Neural progenitor cell (in vitro differentiated cells): ENCODE results near the gene INPP4B. TPM values are rescaled to one million over a fixed set of nuclear protein-coding genes. Genes with fewer than 3 reads are reported as not detected.

Source experiments
- DNase-seq: peaks from one replicate; pipeline ENCODE4 v3.0.0-alpha.2; 2016; ENCODE audit warnings: low spot score
- H2AFZ ChIP-seq: fragments of 200-600 bp; sonication (generic); replicated peaks from 2 replicates; pipeline ENCODE4 v1.6.1; 2016; ENCODE audit warnings: antibody characterized with exemption
- H3F3A ChIP-seq: fragments of 200-600 bp; sonication (generic); 2 replicates; pipeline ENCODE4 v1.6.1; 2016; ENCODE audit warnings: antibody characterized with exemption, low read depth
- H3K27ac ChIP-seq: fragments of 200-600 bp; sonication (generic); 2 replicates; pipeline ENCODE4 v1.5.1; 2016; ENCODE audit warnings: mild to moderate bottlenecking
- H3K27me3 ChIP-seq: fragments of 200-600 bp; sonication (generic); 2 replicates; pipeline ENCODE4 v1.6.1; 2016; ENCODE audit warnings: mild to moderate bottlenecking, moderate library complexity
- H3K36me3 ChIP-seq: fragments of 200-600 bp; sonication (generic); 2 replicates; pipeline ENCODE4 v1.5.1; 2016
- H3K4me1 ChIP-seq: fragments of 200-600 bp; sonication (generic); 2 replicates; pipeline ENCODE4 v1.6.1; 2016; ENCODE audit warnings: mixed run types
- H3K4me2 ChIP-seq: fragments of 200-600 bp; sonication (generic); 2 replicates; pipeline ENCODE4 v1.6.1; 2016
- H3K4me3 ChIP-seq: fragments of 200-600 bp; sonication (generic); 2 replicates; pipeline ENCODE4 v1.5.1; 2016
- H3K79me2 ChIP-seq: fragments of 200-600 bp; sonication (generic); 2 replicates; pipeline ENCODE4 v1.6.1; 2016; ENCODE audit warnings: low read depth
- H3K9ac ChIP-seq: fragments of 200-600 bp; sonication (generic); 2 replicates; pipeline ENCODE4 v1.6.1; 2016
- H3K9me3 ChIP-seq: fragments of 200-600 bp; sonication (generic); 2 replicates; pipeline ENCODE4 v1.5.1; 2016; ENCODE audit warnings: low read depth
- H4K20me1 ChIP-seq: fragments of 200-600 bp; sonication (generic); 2 replicates; pipeline ENCODE4 v1.6.1; 2016; ENCODE audit warnings: low read depth
- H3K27ac Mint-ChIP-seq: 3 replicates; pipeline ENCODE4 v1.8.0; 2021; ENCODE audit warnings: mixed read lengths
- H3K27me3 Mint-ChIP-seq: 2 replicates; pipeline ENCODE4 v1.8.0; 2022; ENCODE audit warnings: low read depth, mild to moderate bottlenecking, inconsistent platforms, moderate library complexity, mixed read lengths; ENCODE audit not compliant: insufficient read depth
- H3K36me3 Mint-ChIP-seq: 3 replicates; pipeline ENCODE4 v1.8.0; 2021; ENCODE audit warnings: mixed read lengths
- H3K4me1 Mint-ChIP-seq: 3 replicates; pipeline ENCODE4 v1.8.0; 2021; ENCODE audit warnings: mixed read lengths
- H3K4me3 Mint-ChIP-seq: 3 replicates; pipeline ENCODE4 v1.8.0; 2021; ENCODE audit warnings: mild to moderate bottlenecking, moderate library complexity, mixed read lengths
- H3K9me3 Mint-ChIP-seq: 3 replicates; pipeline ENCODE4 v1.8.0; 2020; ENCODE audit warnings: mixed read lengths
- EZH2 ChIP-seq: fragments of 200-600 bp; sonication (generic); IDR thresholded peaks from 2 replicates; pipeline ENCODE4 v1.6.1; 2017; ENCODE audit warnings: antibody characterized with exemption, mild to moderate bottlenecking, moderate library complexity
- EZH2phosphoT487 ChIP-seq: fragments of 200-600 bp; sonication (generic); IDR thresholded peaks from 2 replicates; pipeline ENCODE4 v1.6.1; 2017; ENCODE audit warnings: antibody characterized with exemption
- total RNA-seq: library from RNA; depleted of rRNA; stranded (reverse); fragments of >200 nt; gene quantifications from 2 replicates; pipeline ENCODE4 v1.2.3, GENCODE V29; 2015; ENCODE audit warnings: low replicate concordance
- TF ChIP-seq, protein P1 (sequence below): fragments of 200-600 bp; sonication (generic); IDR thresholded peaks from 2 replicates; pipeline ENCODE4 v1.5.1; 2017; ENCODE audit warnings: antibody characterized with exemption, mild to moderate bottlenecking

The INPP4B gene
- total RNA-seq, 1 donor from 2014 or later, result 1.3 TPM

DNA sequence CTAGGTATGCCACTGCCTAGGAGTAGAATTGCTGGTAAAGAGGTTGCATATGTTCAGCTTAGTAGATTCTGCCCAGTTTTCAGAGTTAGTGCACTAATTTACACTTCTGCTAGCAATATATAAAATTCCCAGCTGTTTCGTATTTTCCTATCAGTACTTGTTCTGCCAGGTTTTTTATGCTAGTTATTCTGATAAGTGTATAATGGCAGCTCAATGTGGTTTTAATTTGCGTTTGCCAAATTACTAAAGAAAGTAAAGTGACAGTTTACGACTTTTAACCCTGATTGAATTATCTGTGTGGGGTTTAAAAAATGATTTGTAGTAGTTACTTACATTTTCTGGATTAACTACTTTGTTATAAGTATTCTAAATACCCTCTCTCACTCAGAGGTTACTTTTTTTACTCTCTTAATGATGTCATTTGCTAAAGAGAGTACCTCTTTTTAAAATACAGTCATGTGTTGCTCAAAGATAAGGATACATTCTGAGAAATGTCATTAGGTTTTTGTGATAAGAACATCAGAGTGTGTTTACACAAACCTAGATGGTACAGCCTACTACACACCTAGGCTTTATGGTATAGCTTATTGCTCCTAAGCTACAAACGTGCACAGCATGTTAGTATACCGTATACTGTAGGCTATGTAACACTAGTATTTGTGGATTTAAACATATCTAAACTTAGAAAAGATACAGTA, 846.5 kb downstream of the INPP4B start:
- DNase-seq, result no peak
- H3K9ac ChIP-seq, result no peak overlapping the region
- peaks cover 7% of the 10 kb centered on the region for H3K9me3 ChIP-seq
- no peaks in the 10 kb centered on the region for H3K36me3 ChIP-seq
- H3K9me3 Mint-ChIP-seq, result no peaks in the 10 kb centered on the region
- H3K27me3 Mint-ChIP-seq, result peaks cover 2% of the 10 kb centered on the region
- H3K4me1 ChIP-seq, result no peaks in the 10 kb centered on the region
- no peak overlapping the region for H2AFZ ChIP-seq
- no peak overlapping the region for H3K27ac ChIP-seq
- H3F3A ChIP-seq, result no peaks in the 10 kb centered on the region
- H3K27ac Mint-ChIP-seq, result no peak overlapping the region
- H3K4me2 ChIP-seq, result no peak overlapping the region
- H3K4me1 Mint-ChIP-seq, result no peaks in the 10 kb centered on the region
- no peaks in the 10 kb centered on the region for H3K36me3 Mint-ChIP-seq
- H3K4me3 ChIP-seq, result no peak overlapping the region
- H3K79me2 ChIP-seq, result no peaks in the 10 kb centered on the region
- H3K27me3 ChIP-seq, result no peaks in the 10 kb centered on the region
- no peak for TF ChIP-seq EZH2
- TF ChIP-seq, protein P1, sequence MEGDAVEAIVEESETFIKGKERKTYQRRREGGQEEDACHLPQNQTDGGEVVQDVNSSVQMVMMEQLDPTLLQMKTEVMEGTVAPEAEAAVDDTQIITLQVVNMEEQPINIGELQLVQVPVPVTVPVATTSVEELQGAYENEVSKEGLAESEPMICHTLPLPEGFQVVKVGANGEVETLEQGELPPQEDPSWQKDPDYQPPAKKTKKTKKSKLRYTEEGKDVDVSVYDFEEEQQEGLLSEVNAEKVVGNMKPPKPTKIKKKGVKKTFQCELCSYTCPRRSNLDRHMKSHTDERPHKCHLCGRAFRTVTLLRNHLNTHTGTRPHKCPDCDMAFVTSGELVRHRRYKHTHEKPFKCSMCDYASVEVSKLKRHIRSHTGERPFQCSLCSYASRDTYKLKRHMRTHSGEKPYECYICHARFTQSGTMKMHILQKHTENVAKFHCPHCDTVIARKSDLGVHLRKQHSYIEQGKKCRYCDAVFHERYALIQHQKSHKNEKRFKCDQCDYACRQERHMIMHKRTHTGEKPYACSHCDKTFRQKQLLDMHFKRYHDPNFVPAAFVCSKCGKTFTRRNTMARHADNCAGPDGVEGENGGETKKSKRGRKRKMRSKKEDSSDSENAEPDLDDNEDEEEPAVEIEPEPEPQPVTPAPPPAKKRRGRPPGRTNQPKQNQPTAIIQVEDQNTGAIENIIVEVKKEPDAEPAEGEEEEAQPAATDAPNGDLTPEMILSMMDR, result no peak
- no peak for TF ChIP-seq EZH2phosphoT487
- H3K4me3 Mint-ChIP-seq, result no peak overlapping the region
- H4K20me1 ChIP-seq, result no peaks in the 10 kb centered on the region

DNA sequence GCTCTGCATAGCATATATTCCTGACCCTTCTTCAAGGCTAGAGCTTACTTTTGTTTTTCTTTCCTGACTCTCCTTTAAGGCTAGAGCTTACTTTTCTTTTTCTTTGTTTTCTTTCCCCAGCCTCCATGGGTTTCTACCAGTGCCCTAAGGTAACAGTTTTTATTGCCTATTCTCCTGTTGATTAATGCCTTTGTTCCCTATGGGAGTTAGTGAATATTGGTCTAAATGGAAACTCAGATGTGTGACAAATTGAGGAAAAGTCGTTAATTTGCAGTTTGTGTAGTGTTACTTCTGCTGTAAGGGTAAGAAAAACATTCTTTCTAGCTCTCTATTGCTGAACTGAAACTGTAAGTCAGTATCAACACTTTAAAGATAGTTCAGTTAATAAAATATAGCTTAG, 851.0 kb downstream of the INPP4B start:
- no peak for DNase-seq
- TF ChIP-seq EZH2phosphoT487, result no peak
- TF ChIP-seq, protein P1, result no peak
- TF ChIP-seq EZH2, result no peak
- H3K9me3 Mint-ChIP-seq, result no peaks in the 10 kb centered on the region

DNA sequence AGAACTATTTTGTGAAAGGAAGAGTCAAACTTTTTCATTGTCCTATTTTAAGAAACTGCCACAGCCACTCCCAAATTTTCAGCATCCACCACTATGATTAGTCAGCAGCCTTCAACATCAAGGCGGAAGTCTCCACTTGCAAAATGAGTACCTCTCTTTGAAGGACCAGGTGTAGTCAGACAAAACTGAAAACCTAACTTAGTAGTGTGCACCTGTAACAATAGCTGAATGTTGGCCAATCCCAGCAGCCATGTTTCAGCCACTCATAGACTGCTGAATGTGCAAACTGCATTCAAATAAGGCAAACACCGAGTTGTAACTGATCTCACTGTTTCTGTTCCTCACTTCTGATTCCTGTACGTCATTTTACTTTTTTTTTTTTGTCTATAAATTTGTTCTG, 868.7 kb downstream of the INPP4B start:
- H3K4me1 ChIP-seq, result no peaks in the 10 kb centered on the region
- no peaks in the 10 kb centered on the region for H3K9me3 ChIP-seq
- no peaks in the 10 kb centered on the region for H3K36me3 ChIP-seq
- H3F3A ChIP-seq, result no peaks in the 10 kb centered on the region
- no peak overlapping the region for H3K27ac ChIP-seq
- Mint-ChIP-seq H3K36me3 (no peaks in the 10 kb centered on the region), H3K4me1 (no peaks in the 10 kb centered on the region), H3K9me3 (no peaks in the 10 kb centered on the region), H3K27ac (no peak overlapping the region), H3K4me3 (no peak overlapping the region), H3K27me3 (peaks cover 2% of the 10 kb centered on the region)
- TF ChIP-seq EZH2 (no peak), EZH2phosphoT487 (no peak)
- TF ChIP-seq, protein P1, result no peak
- no peaks in the 10 kb centered on the region for H3K27me3 ChIP-seq
- no peak overlapping the region for H3K4me3 ChIP-seq
- H4K20me1 ChIP-seq, result no peaks in the 10 kb centered on the region
- H3K9ac ChIP-seq, result no peak overlapping the region
- H2AFZ ChIP-seq, result no peak overlapping the region
- no peak for DNase-seq
- H3K4me2 ChIP-seq, result no peak overlapping the region
- H3K79me2 ChIP-seq, result no peaks in the 10 kb centered on the region

More for the DNA sequence above, 851.0 kb downstream of the INPP4B start:
- Histone ChIP-seq H2AFZ (no peak overlapping the region), H3K27me3 (no peaks in the 10 kb centered on the region), H3F3A (no peaks in the 10 kb centered on the region), H3K4me3 (no peak overlapping the region), H3K79me2 (no peaks in the 10 kb centered on the region), H3K36me3 (no peaks in the 10 kb centered on the region), H3K9me3 (peaks cover 7% of the 10 kb centered on the region), H3K4me1 (no peaks in the 10 kb centered on the region), H3K27ac (no peak overlapping the region), H3K9ac (no peak overlapping the region), H4K20me1 (no peaks in the 10 kb centered on the region), H3K4me2 (no peak overlapping the region)
- no peaks in the 10 kb centered on the region for H3K4me1 Mint-ChIP-seq
- no peak overlapping the region for H3K4me3 Mint-ChIP-seq
- no peaks in the 10 kb centered on the region for H3K36me3 Mint-ChIP-seq
- H3K27me3 Mint-ChIP-seq, result peaks cover 2% of the 10 kb centered on the region
- H3K27ac Mint-ChIP-seq, result no peak overlapping the region
